GM13976 (cell line): ENCODE results near the gene PNMT.

Experiments used
- DNase-seq: peaks from one replicate; pipeline ENCODE4 v3.0.0; 2012; ENCODE audit warnings: low spot score
- CTCF ChIP-seq: IDR thresholded peaks from 2 replicates; pipeline ENCODE4 v1.5.1; 2012; ENCODE audit warnings: borderline replicate concordance, mild to moderate bottlenecking; ENCODE audit not compliant: insufficient read depth; ENCODE audit errors: extremely low read depth, missing control alignments, control extremely low read depth
- in situ Hi-C: fragments of 300-500 bp; cut with MboI; formaldehyde crosslinking; loops from one replicate; pipeline ENCODE4 v1.12.0; 2022; ENCODE audit warnings: low sequenced_read_pairs, mixed read lengths, inconsistent platforms; ENCODE audit not compliant: unreplicated experiment

Gene PNMT

GRCh38 chr17:39667945-39668924 lies at the start of gene PNMT:
Gene PNMT (plus strand): TSS chr17:39668453. CDS start chr17:39668476, 23 bp downstream.
- peak; percentile 86 for DNase-seq
- in situ Hi-C loops = no loop called here
- TF ChIP-seq CTCF = peak; percentile 89

- in situ Hi-C loops = no loop called here
- DNase-seq = no peak
- no peak for TF ChIP-seq CTCF
Observed at GRCh38 chr17:39618956-39619785, 49.1 kb upstream of the PNMT start.

- no peak for TF ChIP-seq CTCF
- in situ Hi-C loops = no loop called here
- no peak for DNase-seq
Observed at GRCh38 chr17:39619786-39620101, 48.5 kb upstream of the PNMT start.

GRCh38 chr17:39621523-39622379 lies 46.5 kb upstream of the PNMT start:
- in situ Hi-C loops = no loop called here
- peak; percentile 100 for TF ChIP-seq CTCF
- DNase-seq = peak; percentile 92

GRCh38 chr17:39622380-39623006 lies 45.8 kb upstream of the PNMT start:
- in situ Hi-C loops = no loop called here
- no peak for TF ChIP-seq CTCF
- no peak for DNase-seq
